Sigmoid colon (tissue), 4 donors: ENCODE measurements around the gene C11orf16.

Experiments used
- CTCF ChIP-seq, 4 experiments: fragments of 450-650 bp in 3 of 4; fragments of 200-600 bp in 1 of 4; IDR thresholded peaks; one replicate each; pipeline ENCODE4 v1.5.1; 2016 to 2019; ENCODE audit warnings: antibody characterized with exemption in 4 of 4, mild to moderate bottlenecking in 3 of 4, moderate library complexity in 2 of 4
- EP300 ChIP-seq, 4 donors: sonication (generic); formaldehyde crosslinking; IDR thresholded peaks; one replicate each; pipeline ENCODE4 v1.6.1; 2017; ENCODE audit warnings: antibody characterized with exemption in 4 of 4
- POLR2A ChIP-seq, 2 donors: fragments of 450-650 bp; IDR thresholded peaks; one replicate each; pipeline ENCODE4 v1.6.1; 2016; ENCODE audit warnings: antibody characterized with exemption in 2 of 2, mild to moderate bottlenecking in 2 of 2, moderate library complexity in 2 of 2
- POLR2AphosphoS5 ChIP-seq, 4 donors: sonication (generic); formaldehyde crosslinking; IDR thresholded peaks; one replicate each; pipeline ENCODE4 v1.6.1; 2017; ENCODE audit warnings: antibody characterized with exemption in 4 of 4

- no peak for TF ChIP-seq CTCF (IDR thresholded peaks at IDR 0.05)
- TF ChIP-seq POLR2A (IDR thresholded peaks at IDR 0.05): no peak
- no peak for TF ChIP-seq EP300 (IDR thresholded peaks at IDR 0.05)
- TF ChIP-seq POLR2AphosphoS5 (IDR thresholded peaks at IDR 0.05): no peak
Observed at GRCh38 chr11:8907116-8907515, 25.6 kb downstream of the C11orf16 start.
